ENCODE results near the gene SLC5A3. TPM values are rescaled to one million over a fixed set of nuclear protein-coding genes. Genes with fewer than 3 reads are reported as not detected.

Gene SLC5A3
- polyA plus RNA-seq, 1 donor from 2014 or later = 18.2 TPM

- Histone ChIP-seq H3F3A (ENCODE audit: insufficient read depth, low read length, poor library complexity, severe bottlenecking) (no peaks in the 10 kb centered on the region), H3K9ac (ENCODE audit: low read length) (no peak overlapping the region), H3K27ac (ENCODE audit: low read length) (no peak overlapping the region), H3K79me2 (replicated peaks; ENCODE audit: insufficient read depth, low read length) (no peaks in the 10 kb centered on the region), H3K9me2 (ENCODE audit: insufficient read depth, low read length) (no peaks in the 10 kb centered on the region), H3K27me3 (ENCODE audit: insufficient read depth, low read depth, low read length) (no peaks in the 10 kb centered on the region), H3K36me3 (ENCODE audit: insufficient read depth, low read length) (no peaks in the 10 kb centered on the region), H3K4me2 (ENCODE audit: low read length) (no peak overlapping the region), H2AFZ (ENCODE audit: low read depth, low read length) (no peak overlapping the region), H3K4me3 (ENCODE audit: low read length) (no peak overlapping the region), H3K9me3 (ENCODE audit: low read length) (no peaks in the 10 kb centered on the region), H4K20me1 (ENCODE audit: insufficient read depth) (no peaks in the 10 kb centered on the region)
- TF ChIP-seq EP300 (conservative IDR thresholded peaks at IDR 0.05; ENCODE audit: poor library complexity, severe bottlenecking) (no peak), EZH2 (IDR thresholded peaks at IDR 0.05; ENCODE audit: borderline replicate concordance, insufficient read depth, low read length, poor library complexity, severe bottlenecking) (no peak), CTCF (IDR thresholded peaks at IDR 0.05; ENCODE audit: poor library complexity, severe bottlenecking) (no peak), RAD21 (conservative IDR thresholded peaks at IDR 0.05) (no peak)
Measured at GRCh38 chr21:34042735-34043134, 30.6 kb upstream of the SLC5A3 start.

DNA sequence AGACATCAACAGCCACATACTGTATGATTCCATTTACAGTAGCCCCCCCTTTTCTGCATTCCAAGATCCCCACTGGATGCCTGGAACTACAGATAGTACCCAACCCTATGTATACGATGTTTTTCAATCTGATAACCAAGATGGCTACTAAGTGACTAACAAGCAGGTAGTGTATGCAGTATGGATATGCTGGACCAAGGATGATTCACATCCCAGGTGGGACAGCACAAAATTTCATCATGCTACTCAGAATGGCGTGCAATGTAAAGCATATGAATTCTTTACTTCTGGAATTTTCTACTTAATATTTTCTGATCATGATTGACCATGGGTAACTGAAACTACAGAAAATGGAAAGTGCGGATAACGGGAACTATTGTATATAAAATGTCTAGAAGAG, 30.0 kb upstream of the SLC5A3 start:
- TF ChIP-seq EP300 (conservative IDR thresholded peaks at IDR 0.05; ENCODE audit: poor library complexity, severe bottlenecking) (no peak), MXI1 (conservative IDR thresholded peaks at IDR 0.05; ENCODE audit: poor library complexity, severe bottlenecking) (no peak), CTCF (IDR thresholded peaks at IDR 0.05; ENCODE audit: poor library complexity, severe bottlenecking) (no peak), SMC3 (conservative IDR thresholded peaks at IDR 0.05; ENCODE audit: poor library complexity) (no peak), TAF1 (IDR thresholded peaks at IDR 0.05; ENCODE audit: low read depth) (no peak), RAD21 (conservative IDR thresholded peaks at IDR 0.05) (no peak), POLR2AphosphoS5 (IDR thresholded peaks at IDR 0.05) (no peak), EZH2 (IDR thresholded peaks at IDR 0.05; ENCODE audit: borderline replicate concordance, insufficient read depth, low read length, poor library complexity, severe bottlenecking) (no peak)
- TF ChIP-seq, protein P1, sequence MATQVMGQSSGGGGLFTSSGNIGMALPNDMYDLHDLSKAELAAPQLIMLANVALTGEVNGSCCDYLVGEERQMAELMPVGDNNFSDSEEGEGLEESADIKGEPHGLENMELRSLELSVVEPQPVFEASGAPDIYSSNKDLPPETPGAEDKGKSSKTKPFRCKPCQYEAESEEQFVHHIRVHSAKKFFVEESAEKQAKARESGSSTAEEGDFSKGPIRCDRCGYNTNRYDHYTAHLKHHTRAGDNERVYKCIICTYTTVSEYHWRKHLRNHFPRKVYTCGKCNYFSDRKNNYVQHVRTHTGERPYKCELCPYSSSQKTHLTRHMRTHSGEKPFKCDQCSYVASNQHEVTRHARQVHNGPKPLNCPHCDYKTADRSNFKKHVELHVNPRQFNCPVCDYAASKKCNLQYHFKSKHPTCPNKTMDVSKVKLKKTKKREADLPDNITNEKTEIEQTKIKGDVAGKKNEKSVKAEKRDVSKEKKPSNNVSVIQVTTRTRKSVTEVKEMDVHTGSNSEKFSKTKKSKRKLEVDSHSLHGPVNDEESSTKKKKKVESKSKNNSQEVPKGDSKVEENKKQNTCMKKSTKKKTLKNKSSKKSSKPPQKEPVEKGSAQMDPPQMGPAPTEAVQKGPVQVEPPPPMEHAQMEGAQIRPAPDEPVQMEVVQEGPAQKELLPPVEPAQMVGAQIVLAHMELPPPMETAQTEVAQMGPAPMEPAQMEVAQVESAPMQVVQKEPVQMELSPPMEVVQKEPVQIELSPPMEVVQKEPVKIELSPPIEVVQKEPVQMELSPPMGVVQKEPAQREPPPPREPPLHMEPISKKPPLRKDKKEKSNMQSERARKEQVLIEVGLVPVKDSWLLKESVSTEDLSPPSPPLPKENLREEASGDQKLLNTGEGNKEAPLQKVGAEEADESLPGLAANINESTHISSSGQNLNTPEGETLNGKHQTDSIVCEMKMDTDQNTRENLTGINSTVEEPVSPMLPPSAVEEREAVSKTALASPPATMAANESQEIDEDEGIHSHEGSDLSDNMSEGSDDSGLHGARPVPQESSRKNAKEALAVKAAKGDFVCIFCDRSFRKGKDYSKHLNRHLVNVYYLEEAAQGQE (IDR thresholded peaks at IDR 0.05; ENCODE audit: borderline replicate concordance) = no peak
- no peaks in the 10 kb centered on the region for H3F3A ChIP-seq (ENCODE audit: insufficient read depth, low read length, poor library complexity, severe bottlenecking)
- H3K27me3 ChIP-seq (ENCODE audit: insufficient read depth, low read depth, low read length) = no peaks in the 10 kb centered on the region
- H3K9ac ChIP-seq (ENCODE audit: low read length) = no peak overlapping the region
- no peaks in the 10 kb centered on the region for H3K9me2 ChIP-seq (ENCODE audit: insufficient read depth, low read length)
- no peaks in the 10 kb centered on the region for H4K20me1 ChIP-seq (ENCODE audit: insufficient read depth)
- H3K9me3 ChIP-seq (ENCODE audit: low read length) = no peaks in the 10 kb centered on the region
- no peak overlapping the region for H3K27ac ChIP-seq (ENCODE audit: low read length)
- H3K4me3 ChIP-seq (ENCODE audit: low read length) = no peak overlapping the region
- no peak overlapping the region for H3K4me2 ChIP-seq (ENCODE audit: low read length)
- no peaks in the 10 kb centered on the region for H3K79me2 ChIP-seq (replicated peaks; ENCODE audit: insufficient read depth, low read length)
- no peaks in the 10 kb centered on the region for H3K36me3 ChIP-seq (ENCODE audit: insufficient read depth, low read length)
- H2AFZ ChIP-seq (ENCODE audit: low read depth, low read length) = no peak overlapping the region

Data from neural cell (in vitro differentiated cells).